RPMI8226 (cell line): Measurements from ENCODE around the gene PTPRN2.
"Not testable (repeated sequence)": the region's sequence is repeated elsewhere in the genome, so short reads cannot be mapped to it uniquely, and the experiment has no call there.

Experiments used
- DNase-seq: peaks from one replicate; pipeline ENCODE4 v3.0.0-alpha.2; 2015

The PTPRN2 gene

GRCh38 chr7:157710396-157710795, 877.2 kb downstream of the PTPRN2 start:
- no peak for DNase-seq

- no peak for DNase-seq
Observed at GRCh38 chr7:157709531-157710251, 877.9 kb downstream of the PTPRN2 start.

GRCh38 chr7:157708919-157709295, 878.7 kb downstream of the PTPRN2 start:
- DNase-seq, result no peak

GRCh38 chr7:157707983-157708918, 879.4 kb downstream of the PTPRN2 start:
- no peak for DNase-seq

GRCh38 chr7:157704365-157704764, 883.3 kb downstream of the PTPRN2 start:
- DNase-seq, result no peak

GRCh38 chr7:157703534-157704195, 884.0 kb downstream of the PTPRN2 start:
- DNase-seq, result no peak

GRCh38 chr7:157703131-157703530, 884.5 kb downstream of the PTPRN2 start:
- no peak for DNase-seq

GRCh38 chr7:157702311-157703023, 885.2 kb downstream of the PTPRN2 start:
- DNase-seq, result peak; percentile 26

- not testable (repeated sequence) for DNase-seq
Observed at GRCh38 chr7:157701395-157702180, 886.0 kb downstream of the PTPRN2 start.

GRCh38 chr7:157700231-157701005, 887.2 kb downstream of the PTPRN2 start:
- DNase-seq, result no peak

GRCh38 chr7:157699357-157700013, 888.1 kb downstream of the PTPRN2 start:
- peak; percentile 51 for DNase-seq

- DNase-seq, result not testable (repeated sequence)
Observed at GRCh38 chr7:157697287-157697686, 890.3 kb downstream of the PTPRN2 start.

GRCh38 chr7:157695609-157696008, 892.0 kb downstream of the PTPRN2 start:
- DNase-seq, result not testable (repeated sequence)

GRCh38 chr7:157694376-157694665, 893.3 kb downstream of the PTPRN2 start:
- no peak for DNase-seq

- no peak for DNase-seq
Observed at GRCh38 chr7:157693521-157694375, 893.9 kb downstream of the PTPRN2 start.

- DNase-seq, result no peak
Observed at GRCh38 chr7:157693071-157693520, 894.5 kb downstream of the PTPRN2 start.

- no peak for DNase-seq
Observed at GRCh38 chr7:157692460-157693011, 895.1 kb downstream of the PTPRN2 start.

GRCh38 chr7:157691586-157692459, 895.8 kb downstream of the PTPRN2 start:
- no peak for DNase-seq
